NOMO-1 (cell line): ENCODE data around the gene UST.
"Not testable (repeated sequence)": the region's sequence is repeated elsewhere in the genome, so short reads cannot be mapped to it uniquely, and the experiment has no call there.

Experiments used
- DNase-seq, 2 experiments: peaks; one replicate each; lab custom pipeline; 2025; ENCODE audit not compliant: unreplicated experiment in 2 of 2; lab: John Stamatoyannopoulos, UW

The UST gene

GRCh38 chr6:148934961-148935360 is 188.1 kb downstream of the UST start:
- no peak for DNase-seq

DNA sequence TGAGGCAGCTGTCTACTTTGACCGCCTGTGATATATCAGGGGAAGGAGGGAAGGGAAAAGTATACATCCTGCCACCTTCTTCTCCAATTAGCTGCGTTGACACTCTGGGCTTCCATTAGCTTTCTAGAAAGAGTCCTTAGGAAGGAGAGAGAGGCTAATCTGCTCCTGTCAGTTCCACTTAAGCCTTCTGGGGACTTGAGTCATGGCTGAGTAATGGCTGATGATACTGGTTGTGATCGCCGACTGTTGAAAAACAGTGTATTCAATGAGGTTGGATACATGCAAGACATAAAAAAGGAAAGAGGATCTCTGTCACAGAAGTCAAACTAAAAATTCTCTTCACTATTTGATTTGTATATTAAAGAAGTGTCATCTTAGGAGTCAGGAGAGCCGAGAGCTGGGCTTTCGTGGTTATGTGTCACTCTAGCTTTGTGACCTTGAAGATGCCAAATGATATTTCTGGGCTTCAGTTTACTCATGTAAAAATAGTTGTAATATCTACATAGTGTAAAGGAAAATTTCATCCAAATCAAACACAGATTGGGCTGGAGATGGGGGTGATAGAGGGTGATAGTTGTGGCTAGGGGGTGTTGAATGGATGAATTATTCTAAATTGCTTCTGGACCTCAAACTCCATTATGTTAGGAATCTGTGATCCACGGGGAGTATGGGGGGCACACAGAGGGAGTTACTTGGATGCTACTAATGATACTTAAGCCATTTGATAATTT is 189.0 kb downstream of the UST start:
- DNase-seq = no peak

DNA sequence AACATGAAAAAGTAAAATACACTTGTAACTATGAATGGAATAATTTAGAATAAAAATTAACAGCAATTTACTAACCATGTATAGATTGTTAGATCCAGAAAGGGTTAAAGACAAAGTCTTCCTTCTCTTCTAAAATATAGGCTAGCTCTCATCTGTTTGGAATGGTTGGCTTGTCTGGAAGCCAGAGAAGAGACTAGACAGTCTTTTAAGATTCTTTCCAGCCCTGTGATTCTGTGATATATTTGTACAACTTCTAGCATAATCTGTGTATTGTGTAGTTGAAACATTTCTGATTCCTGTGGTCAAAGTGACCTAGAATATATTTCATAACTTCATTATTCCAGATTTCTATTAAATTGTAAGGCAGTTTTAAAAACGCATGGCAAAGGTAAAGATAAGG is 196.6 kb downstream of the UST start:
- DNase-seq = no peak

- no peak for DNase-seq
These were observed 197.8 kb downstream of the UST start for GRCh38 chr6:148944608-148945007.

DNA sequence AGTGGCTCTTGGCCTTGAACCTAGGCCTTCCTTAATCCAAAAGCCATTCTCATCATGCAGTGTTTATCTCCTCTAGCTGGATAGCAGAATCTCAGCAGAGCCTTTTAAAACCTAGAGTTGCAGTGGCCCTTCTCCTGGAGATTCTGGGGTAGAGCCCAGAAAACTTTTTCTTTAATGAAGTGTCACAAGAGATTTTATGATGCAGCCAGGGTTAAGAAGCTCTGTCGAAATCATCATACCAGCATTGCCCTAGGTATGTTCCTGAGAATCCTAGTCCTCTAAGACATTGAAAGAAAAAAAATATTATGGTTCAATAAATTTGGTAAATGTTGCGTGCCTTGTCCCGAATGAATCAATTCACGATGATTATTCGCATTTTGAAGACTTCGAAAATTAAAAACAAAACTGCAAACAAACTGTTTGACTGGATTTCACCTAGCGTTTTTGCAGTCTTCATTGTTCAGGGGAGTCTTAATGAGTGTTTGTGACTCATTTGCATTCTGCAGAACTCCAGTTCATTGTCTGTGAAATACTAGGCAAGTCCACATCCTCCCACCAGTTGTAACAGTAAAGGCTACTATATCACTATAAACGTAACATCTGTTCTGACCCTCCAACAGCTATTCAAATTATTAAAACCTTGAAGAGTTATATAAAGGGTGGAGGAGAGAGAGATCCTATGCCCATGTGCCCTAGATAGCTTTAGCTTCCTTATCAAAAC is 198.6 kb downstream of the UST start:
- no peak for DNase-seq

GRCh38 chr6:148947621-148948444 is 201.0 kb downstream of the UST start:
- peak; percentile 44 to 49 for DNase-seq

DNA sequence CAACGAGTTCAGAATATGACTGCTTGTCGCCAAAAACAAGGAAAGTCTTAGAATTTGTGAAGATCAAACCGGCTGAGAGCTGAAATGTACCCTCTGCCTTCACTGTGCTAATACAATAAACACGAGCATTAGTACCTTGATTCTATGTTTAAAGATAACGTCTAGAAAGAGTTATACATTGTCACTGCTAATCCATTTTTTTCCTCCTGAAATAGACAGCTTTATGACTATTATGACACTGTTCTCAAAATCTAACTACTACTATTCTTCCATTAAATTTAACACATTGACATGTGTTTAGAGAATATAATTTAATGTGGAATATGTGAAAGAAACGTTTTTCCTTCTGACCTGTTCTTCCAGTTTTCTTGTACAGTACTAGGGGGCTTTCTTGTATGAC is 204.8 kb downstream of the UST start:
- no peak for DNase-seq

GRCh38 chr6:148952147-148953035 is 205.6 kb downstream of the UST start:
- DNase-seq = no peak

DNA sequence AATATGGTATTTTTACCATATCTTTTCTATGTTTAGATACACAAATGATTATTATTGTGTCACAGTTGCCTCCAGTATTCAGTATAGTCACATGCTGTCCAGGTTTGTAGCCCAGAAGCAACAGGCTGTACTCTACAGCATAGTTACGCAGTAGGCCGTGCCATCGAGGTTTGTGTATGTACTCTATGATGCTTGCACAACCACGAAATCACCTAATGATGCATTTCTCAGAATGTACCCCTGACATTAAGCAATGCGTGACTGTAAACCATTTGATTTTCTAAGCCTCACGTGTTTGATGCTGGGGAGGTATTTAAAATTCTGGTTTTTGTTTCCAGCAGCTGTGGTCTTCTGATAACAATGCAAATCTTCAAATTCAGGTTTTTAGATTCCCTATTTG is 207.6 kb downstream of the UST start:
- no peak for DNase-seq

GRCh38 chr6:148954934-148955333 is 208.1 kb downstream of the UST start:
- DNase-seq = no peak

DNA sequence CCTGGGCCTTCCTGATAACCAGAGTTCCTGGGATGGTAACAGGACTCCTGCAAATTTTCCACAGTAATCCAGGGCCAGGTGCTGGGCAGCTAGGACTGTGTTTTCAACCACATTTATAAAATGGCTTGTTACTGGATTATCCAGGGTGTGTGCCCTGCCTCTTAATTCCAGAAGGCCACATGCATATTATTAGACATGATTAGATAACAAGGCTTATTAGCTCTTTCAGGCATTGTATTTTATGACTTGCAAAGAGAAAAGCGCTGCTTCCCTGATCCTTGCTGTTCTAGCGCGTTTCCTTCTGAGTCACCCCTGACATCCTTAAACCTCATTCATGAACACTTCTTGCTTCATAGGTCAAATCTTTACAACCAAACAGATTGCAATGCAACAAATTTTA is 208.6 kb downstream of the UST start:
- no peak for DNase-seq

DNA sequence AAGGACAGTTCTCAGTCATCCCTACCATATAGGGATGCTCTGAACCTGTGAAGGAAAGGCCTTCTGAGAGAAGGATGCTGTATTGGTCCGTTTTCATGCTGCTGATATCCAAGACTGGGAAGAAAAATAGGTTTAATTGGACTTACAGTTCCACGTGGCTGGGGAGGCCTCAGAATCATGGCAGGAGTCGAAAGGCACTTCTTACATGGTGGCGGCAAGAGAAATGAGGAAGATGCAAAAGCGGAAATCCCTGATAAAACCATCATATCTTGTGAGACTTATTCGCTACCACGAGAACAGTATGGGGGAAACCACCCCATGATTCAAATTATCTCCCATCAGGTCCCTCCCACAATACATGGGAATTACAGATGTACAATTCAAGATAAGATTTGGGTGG is 209.3 kb downstream of the UST start:
- not testable (repeated sequence) for DNase-seq

DNA sequence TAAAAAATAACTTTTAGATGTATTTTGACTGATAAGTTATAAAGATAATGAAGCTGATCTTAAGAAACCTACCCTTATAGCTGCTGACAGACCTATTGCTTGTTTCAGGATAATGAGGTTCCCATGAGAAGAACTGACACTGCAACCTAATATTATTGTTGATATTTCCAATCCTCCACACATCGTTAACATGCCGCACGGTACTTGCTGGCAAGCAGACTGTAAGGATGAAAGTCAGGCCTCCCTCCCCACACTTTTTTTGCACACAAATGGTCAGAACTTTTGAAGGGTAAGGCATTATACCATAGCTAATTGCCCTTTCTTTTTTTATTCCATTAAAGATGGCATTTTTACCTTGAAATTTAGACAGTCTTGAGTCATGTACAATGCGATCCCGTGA is 210.9 kb downstream of the UST start:
- no peak for DNase-seq

DNA sequence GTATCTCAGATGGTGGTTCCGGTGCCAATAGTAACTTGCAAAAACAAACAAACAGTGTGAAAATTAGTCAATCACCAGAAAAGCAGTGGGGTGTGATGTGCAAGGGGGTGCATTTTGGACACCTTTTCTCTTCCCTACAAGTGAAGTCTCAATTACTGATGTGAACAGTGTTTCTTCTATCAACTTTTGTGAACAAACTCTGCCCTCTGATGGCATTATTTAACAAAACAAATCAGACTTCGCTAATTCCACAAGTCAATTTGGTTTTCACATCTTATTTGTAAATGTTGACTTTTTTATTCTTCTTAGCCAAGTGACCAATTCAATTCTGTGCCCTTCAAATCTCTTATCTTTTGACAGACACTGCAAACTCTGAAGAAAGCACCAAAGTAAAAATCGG is 212.2 kb downstream of the UST start:
- DNase-seq = no peak

DNA sequence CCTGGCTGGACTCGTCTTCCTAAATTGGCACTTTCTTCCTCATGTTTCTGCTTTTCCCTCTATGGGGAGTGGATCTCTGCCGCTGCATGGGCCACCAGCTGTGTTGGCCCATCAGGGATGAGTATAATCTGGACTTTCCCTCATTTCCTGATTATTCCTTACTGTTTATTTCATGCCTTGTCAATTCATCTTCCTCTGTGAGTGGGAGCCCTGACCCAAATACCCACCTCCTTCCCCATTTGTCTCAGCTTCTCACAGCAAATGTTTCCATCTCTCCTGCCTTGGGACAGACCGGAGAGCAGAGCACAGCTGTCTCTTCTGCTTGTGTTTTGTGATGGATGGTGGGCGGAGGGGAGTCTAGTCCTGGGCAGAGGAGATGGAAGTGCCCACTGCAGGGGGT is 212.7 kb downstream of the UST start:
- DNase-seq = no peak

DNA sequence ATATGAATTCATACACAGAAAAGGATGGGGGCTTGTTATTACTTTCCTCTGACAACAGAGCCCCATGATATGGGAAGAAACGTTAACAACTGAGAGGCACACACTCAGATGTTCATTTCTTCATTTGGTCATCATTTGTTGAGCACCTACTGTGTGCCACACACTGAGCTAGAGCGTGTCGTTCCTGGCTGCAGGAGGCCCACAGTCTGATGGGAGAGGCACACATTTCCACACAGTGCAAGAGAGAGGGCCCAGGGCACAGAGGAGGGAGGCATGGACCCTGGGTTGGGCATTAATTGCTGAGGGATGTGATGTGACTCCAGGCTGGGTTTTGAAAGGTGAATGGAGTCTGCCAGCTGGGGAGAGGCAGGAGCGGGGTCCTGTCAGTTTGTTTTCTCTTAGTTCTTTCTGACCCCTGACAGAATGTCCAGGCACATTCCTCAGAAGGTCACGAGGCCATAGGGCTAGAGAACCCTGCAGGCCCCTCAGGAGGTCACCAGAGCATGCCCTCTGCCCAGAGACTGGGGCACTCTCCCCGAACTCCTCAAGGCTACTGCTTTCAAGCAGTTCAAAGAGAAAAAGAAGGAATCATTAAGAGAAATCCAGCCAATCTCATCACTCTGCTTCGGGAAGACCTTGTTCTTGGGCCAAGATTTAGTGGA is 216.2 kb downstream of the UST start:
- DNase-seq = no peak

GRCh38 chr6:148963738-148964137 is 216.9 kb downstream of the UST start:
- no peak for DNase-seq

DNA sequence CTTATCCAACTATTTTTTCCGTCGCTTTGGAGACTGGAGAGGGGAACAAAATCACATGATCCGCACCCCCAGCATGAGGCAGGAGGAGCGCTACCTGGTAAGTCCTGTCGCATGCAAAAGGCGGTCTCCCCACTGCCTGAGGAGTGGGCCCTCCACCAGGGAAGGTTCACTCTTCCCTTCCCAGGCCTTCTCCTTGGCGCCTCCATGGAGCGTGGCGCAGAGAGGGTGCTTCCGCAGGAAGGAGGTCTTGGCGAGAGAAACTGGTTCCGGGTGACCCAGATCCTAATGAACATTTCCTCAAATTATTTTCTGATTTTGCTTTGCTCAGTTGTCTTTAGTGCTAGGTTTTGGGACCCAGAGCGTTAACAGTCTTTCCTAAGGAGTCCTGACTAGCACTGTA is 217.6 kb downstream of the UST start:
- no peak for DNase-seq

- DNase-seq = no peak
These were observed 218.5 kb downstream of the UST start for GRCh38 chr6:148965287-148965686.

DNA sequence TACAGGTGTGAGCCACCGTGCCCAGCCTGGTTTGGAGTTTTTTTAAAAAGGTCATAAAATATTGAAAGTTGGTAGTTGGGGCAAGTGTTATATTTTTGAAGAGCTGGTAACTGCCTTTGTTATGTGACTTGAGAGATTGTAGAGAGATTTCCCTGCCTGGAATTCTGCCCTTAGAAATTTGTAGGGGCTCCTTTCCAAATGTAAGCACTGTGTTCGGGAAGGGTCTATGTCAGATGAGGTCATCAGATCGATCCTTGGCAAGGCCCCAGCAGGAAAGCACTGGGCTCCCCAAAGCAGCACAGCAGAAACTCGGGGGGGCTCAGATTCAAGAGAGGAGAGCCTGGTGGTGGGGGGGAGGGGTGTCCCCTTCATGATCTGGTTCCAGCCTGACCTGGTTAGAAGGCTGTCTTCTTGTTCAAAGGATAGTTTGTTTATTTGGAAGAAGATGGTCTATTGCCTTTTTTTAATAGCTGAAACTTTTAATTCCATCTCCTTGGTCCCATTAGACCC is 220.2 kb downstream of the UST start:
- DNase-seq = no peak
